ENCODE measurements around the gene CYP2W1. TPM values are rescaled to one million over a fixed set of nuclear protein-coding genes. Genes with fewer than 3 reads are reported as not detected.

The CYP2W1 gene
- total RNA-seq, 4 donors from 2014 or later: not detected

DNA sequence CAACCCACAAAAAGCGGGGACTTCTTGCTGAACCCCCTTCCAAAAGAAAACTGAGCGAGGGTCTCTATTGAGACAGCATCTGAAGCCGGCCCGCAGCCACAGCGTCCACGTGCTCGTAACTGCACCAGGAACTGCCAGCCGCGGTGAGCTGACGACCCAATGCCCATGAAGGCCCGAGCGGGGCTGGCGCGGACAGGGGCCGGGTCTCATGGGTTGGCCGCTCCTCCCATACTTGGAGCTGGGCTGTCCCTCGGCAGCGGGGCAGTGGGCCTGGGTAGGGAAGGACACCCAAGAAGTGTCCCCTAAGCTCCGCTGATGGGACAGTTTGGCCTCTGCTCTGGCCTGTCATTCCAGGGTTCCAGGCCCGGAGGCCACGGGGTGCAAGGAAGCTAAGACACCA lies 22.3 kb downstream of the CYP2W1 start:
- TF ChIP-seq, protein P1, sequence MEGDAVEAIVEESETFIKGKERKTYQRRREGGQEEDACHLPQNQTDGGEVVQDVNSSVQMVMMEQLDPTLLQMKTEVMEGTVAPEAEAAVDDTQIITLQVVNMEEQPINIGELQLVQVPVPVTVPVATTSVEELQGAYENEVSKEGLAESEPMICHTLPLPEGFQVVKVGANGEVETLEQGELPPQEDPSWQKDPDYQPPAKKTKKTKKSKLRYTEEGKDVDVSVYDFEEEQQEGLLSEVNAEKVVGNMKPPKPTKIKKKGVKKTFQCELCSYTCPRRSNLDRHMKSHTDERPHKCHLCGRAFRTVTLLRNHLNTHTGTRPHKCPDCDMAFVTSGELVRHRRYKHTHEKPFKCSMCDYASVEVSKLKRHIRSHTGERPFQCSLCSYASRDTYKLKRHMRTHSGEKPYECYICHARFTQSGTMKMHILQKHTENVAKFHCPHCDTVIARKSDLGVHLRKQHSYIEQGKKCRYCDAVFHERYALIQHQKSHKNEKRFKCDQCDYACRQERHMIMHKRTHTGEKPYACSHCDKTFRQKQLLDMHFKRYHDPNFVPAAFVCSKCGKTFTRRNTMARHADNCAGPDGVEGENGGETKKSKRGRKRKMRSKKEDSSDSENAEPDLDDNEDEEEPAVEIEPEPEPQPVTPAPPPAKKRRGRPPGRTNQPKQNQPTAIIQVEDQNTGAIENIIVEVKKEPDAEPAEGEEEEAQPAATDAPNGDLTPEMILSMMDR (IDR thresholded peaks at IDR 0.05; ENCODE audit: low read depth): no peak

GRCh38 chr7:1007901-1008300 lies 24.9 kb downstream of the CYP2W1 start:
- TF ChIP-seq, protein P1 (IDR thresholded peaks at IDR 0.05; ENCODE audit: low read depth): no peak

DNA sequence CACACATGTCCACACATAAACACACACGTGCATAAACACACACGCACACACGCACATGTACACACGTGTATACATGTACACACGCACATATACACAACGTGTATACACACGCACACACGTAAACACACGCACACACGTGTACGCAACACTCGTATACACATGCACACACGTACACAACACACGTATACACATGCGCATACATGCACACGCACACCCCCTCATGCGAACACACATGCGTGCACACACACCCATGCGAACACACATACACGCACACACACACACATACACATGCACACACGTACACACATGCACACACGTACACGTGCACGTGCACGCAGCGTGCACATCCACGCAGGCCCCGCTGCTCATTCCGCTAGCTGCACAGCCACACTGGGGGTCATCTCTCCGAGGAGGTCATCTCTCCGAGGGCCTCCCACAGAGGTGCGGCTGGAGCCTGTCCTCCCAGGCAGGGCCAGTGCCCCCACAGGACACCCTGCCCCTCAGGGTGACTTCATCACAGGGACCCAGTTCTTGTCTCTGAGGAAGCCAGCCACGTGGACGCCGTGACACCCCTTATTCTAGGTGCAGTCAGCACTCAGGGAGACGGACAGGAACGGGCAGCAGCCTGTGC lies 25.9 kb downstream of the CYP2W1 start:
- TF ChIP-seq, protein P1 (IDR thresholded peaks at IDR 0.05; ENCODE audit: low read depth): no peak

GRCh38 chr7:1009747-1010146 lies 26.8 kb downstream of the CYP2W1 start:
- TF ChIP-seq, protein P1 (IDR thresholded peaks at IDR 0.05; ENCODE audit: low read depth): no peak

GRCh38 chr7:1010226-1010625 lies 27.2 kb downstream of the CYP2W1 start:
- TF ChIP-seq, protein P1 (IDR thresholded peaks at IDR 0.05; ENCODE audit: low read depth): no peak

DNA sequence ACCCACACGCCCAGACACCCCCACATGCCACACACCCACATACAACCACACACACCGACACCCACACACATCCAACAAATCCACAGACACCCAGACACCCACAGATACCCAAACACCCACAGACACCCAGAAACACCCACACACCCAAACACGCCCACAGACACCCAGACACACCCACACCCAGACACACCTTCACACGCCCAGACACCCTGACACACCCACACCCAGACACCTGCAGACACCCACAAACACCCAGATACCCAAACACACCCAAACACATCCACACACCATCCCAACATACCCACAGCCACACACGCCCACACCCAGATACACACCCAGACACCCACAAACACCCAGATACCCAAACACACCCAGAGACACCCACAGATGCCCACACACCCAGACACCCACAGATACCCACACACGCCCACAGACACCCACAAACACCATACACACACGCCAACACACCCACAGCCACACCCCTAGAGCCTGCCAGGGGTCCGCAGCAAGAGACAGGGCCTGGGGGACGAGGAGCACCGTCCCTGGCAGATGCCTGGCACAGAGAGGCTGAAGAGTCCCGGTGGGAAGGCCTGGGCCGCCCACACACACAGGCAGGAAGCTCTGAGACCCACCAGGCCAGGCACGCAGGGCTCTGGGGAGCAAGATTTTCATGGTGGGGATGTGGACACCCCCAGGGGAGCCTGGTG lies 28.5 kb downstream of the CYP2W1 start:
- TF ChIP-seq, protein P1 (IDR thresholded peaks at IDR 0.05; ENCODE audit: low read depth): no peak

- TF ChIP-seq, protein P1 (IDR thresholded peaks at IDR 0.05; ENCODE audit: low read depth): no peak
Measured at GRCh38 chr7:1012004-1012715, 29.2 kb downstream of the CYP2W1 start.

Measured in subcutaneous adipose tissue (tissue), 4 donors.